ENCODE results near the gene XCL1.
"Not testable (repeated sequence)": the region's sequence is repeated elsewhere in the genome, so short reads cannot be mapped to it uniquely, and the experiment has no call there.

XCL1 gene

DNA sequence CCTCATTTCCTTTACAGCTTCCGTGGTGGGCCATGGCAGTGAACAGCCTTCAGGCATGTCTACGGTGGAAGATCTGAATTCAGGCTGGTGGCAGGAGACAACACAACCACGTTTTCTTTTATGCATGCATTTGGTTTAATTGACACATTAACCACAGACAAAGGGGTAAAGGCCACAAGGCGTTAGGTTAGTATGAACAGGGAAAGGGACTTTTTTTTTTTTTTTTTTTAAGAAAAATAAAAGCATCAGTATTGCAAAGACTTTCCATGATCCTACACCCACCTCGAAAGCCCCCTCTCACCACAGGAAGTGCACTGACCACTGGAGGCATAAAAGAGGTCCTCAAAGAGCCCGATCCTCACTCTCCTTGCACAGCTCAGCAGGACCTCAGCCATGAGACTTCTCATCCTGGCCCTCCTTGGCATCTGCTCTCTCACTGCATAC lies at the start of gene XCL1:
Gene XCL1 (plus strand): TSS at position 361 of the 444 bp plus-strand sequence. CDS start 33 bp downstream, at position 394.
- not testable (repeated sequence) for DNase-seq

- DNase-seq = peak; percentile 70
These were observed 46.9 kb upstream of the XCL1 start for GRCh38 chr1:168529518-168529917.

- DNase-seq = no peak
These were observed 44.6 kb upstream of the XCL1 start for GRCh38 chr1:168531615-168532345.

- DNase-seq = peak; percentile 89
These were observed 40.9 kb upstream of the XCL1 start for GRCh38 chr1:168535536-168535935.

- peak; percentile 24 for DNase-seq
These were observed 35.6 kb upstream of the XCL1 start for GRCh38 chr1:168540798-168541197.

DNA sequence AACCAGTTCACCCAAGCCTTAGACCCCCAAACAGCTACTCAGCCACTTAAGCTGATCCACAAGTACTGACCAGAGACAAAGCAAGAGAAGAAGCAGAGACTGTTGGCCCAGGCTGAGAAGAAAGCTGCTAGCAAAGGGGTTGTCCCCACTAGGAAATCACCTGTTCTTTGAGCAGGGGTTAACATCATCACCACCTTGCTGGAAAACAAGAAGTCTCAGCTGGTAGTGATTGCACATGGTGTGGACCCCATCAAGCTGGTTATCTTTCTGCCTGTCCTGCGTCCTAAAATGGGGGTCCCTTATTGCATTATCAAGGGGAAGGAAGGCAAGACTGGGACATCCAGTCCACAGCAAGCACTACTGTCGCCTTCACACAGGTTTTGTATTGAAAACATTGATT lies 33.4 kb upstream of the XCL1 start:
- not testable (repeated sequence) for DNase-seq

- not testable (repeated sequence) for DNase-seq
These were observed 32.4 kb upstream of the XCL1 start, which contains the start of gene XCL2 for GRCh38 chr1:168543840-168544498. Gene XCL2, minus strand, starts transcription at chr1:168543997. Its CDS starts 33 bp downstream, at chr1:168543964.

DNA sequence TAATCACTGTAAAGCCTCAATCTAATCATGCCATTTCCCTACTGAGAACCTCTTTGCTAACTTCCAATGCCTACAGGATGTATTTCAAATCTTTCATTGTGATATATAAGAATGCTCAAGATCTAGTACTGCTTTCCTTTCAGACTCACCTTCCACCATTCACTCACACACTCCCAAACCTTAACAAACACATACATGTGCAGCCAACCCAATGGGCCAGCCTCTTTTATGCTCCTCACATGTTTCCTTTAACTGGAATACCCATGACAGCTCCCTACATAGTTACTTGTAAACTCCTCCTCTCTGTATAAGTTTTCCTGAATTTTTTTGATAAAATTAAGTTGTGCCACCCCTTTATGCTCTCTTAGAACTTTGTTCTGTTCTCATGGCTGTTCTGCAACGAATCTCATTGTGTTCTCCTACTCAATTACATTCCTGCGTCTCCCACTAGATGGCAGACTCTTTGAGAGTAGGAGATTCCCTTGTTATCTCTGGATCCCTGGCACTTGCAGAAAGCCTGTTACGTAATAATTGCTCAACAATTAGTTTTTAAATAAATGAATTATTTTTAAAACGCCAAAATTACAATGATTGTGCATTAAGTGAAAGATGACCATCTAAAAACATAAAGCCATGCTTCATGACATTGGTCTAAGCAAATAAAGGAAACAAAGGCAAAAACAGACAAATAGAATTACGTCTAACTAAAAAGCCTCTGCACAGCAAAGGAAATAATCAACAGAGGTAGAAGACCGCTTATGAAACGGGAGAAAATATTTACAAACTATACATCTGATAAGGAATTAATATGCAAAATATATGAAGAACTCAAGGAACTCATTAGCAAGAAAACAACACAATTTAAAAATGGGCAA lies 30.5 kb upstream of the XCL1 start:
- peak; percentile 76 for DNase-seq

GRCh38 chr1:168546553-168546895 lies 29.9 kb upstream of the XCL1 start:
- DNase-seq = not testable (repeated sequence)

DNA sequence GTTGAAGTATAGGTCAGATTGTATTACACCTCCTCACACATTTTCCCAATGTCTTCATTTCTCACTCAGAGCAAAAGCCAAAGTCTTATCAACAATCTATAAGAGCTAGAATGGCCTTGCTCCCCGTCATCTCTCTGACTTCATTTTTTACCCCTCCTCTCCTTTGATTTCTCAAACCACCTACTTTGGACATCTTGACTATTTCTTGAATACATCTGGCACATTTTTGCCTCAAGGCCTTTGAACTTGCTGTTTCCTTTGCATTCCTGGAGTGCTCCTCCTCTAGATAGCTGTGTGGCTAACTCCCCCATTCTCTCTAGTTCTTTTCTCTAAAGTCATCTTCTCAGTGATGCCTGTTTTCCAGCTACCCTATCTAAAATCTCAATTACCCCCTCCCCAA lies 25.4 kb upstream of the XCL1 start:
- no peak for DNase-seq

- no peak for DNase-seq
These were observed 24.7 kb upstream of the XCL1 start for GRCh38 chr1:168551688-168552087.

- no peak for DNase-seq
These were observed 23.4 kb upstream of the XCL1 start for GRCh38 chr1:168552961-168553360.

GRCh38 chr1:168553680-168554553 lies 22.5 kb upstream of the XCL1 start:
- DNase-seq = no peak

- peak; percentile 77 for DNase-seq
These were observed 21.6 kb upstream of the XCL1 start for GRCh38 chr1:168554603-168555483.

- DNase-seq = no peak
These were observed 20.8 kb upstream of the XCL1 start for GRCh38 chr1:168555508-168556046.

- DNase-seq = no peak
These were observed 19.8 kb upstream of the XCL1 start for GRCh38 chr1:168556647-168557046.

DNA sequence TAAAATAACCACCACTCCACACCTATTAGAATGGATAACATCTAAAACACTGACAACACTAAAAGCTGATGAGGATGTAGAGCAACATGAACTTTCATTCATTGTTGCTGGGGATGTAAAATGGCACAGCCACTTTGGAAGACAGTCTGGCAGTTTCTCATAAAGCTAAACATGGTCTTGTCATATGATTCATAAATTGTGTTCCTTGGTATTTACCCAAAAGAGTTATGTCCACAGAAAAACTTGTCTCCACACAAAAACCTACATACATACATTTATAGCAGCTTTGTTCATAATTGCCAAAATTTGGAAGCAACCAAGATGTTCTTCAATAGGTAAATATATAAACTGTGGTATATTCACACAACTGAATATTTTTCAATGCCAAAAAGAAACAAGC lies 16.0 kb upstream of the XCL1 start:
- no peak for DNase-seq

DNA sequence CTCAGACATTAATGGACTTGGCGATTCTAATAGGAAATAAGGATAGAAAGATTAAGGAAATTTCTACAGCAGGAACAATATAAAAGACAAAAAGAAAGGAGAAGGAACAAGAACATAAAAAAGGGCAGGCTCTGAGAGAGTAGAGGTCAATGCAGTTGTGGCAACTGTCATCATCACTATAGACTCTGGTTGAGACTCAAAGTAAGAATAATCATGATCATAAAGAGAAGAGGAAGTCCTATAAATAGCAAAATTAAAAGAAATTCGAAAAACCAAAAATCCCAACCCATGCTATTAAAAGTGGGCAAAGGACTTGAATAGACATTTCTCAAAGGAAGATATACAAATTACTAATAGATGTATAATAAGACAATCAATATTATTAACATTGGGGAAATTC lies 14.4 kb upstream of the XCL1 start:
- peak; percentile 61 for DNase-seq

- DNase-seq = no peak
These were observed 10.6 kb upstream of the XCL1 start for GRCh38 chr1:168565825-168566224.

DNA sequence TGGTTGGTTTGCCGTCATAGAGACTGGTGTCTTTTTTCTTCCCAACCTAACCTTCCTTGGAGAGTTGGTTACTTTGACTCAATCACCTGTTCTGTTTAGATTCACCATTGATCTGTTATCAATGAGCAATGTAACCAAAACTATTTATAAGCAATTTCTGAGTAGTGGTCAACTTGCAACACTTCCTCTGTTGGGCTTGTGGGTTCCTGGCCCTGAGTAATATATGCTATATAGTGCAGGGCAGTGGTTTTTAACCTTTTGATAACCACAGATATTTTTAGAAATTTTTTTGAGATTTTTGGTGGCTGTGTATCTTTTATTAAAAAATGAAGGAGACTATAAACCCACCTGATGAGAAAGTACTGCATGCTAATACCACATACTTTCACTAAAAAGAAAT lies 9.4 kb upstream of the XCL1 start:
- peak; percentile 58 for DNase-seq

- DNase-seq = no peak
These were observed 8.8 kb upstream of the XCL1 start for GRCh38 chr1:168567568-168567967.
